H9 (cell line): Measurements from ENCODE around the gene NRDE2. TPM values are rescaled to one million over a fixed set of nuclear protein-coding genes. Genes with fewer than 3 reads are reported as not detected.
A peak's percentile ranks its signal among the peaks of the same experiment; 100 is the strongest.

Experiments used
- DNase-seq: peaks from one replicate; pipeline ENCODE4 v3.0.0-alpha.2; 2017
- H2AFZ ChIP-seq: one replicate; pipeline ENCODE4 v1.6.1; 2013; ENCODE audit warnings: mild to moderate bottlenecking, low read length, control low read depth, moderate library complexity
- H2AK5ac ChIP-seq: 2 replicates; pipeline ENCODE4 v1.6.1; 2013; ENCODE audit warnings: low read length, control low read depth, mixed read lengths; ENCODE audit not compliant: insufficient read length
- H2BK120ac ChIP-seq: one replicate; pipeline ENCODE4 v1.6.1; 2013; ENCODE audit warnings: low read depth, mild to moderate bottlenecking, low read length, control low read depth, inconsistent platforms; ENCODE audit not compliant: poor library complexity, severe bottlenecking
- H2BK12ac ChIP-seq: 2 replicates; pipeline ENCODE4 v1.6.1; 2013; ENCODE audit warnings: low read length, control low read depth, mixed read lengths, low read depth; ENCODE audit not compliant: insufficient read length
- H2BK15ac ChIP-seq: 2 replicates; pipeline ENCODE4 v1.6.1; 2013; ENCODE audit warnings: low read depth, low read length, control low read depth
- H2BK20ac ChIP-seq: one replicate; pipeline ENCODE4 v1.6.1; 2013; ENCODE audit warnings: low read depth, mild to moderate bottlenecking, low read length, control low read depth, inconsistent platforms; ENCODE audit not compliant: poor library complexity, severe bottlenecking
- H2BK5ac ChIP-seq: 2 replicates; pipeline ENCODE4 v1.6.1; 2013; ENCODE audit warnings: low read length, control low read depth, mixed read lengths; ENCODE audit not compliant: insufficient read length
- H3K14ac ChIP-seq: 2 replicates; pipeline ENCODE4 v1.6.1; 2013; ENCODE audit warnings: low read length, control low read depth; ENCODE audit not compliant: insufficient read depth
- H3K18ac ChIP-seq: 2 replicates; pipeline ENCODE4 v1.6.1; 2013; ENCODE audit warnings: low read depth, mild to moderate bottlenecking, mixed read lengths, low read length, control low read depth; ENCODE audit not compliant: insufficient read length
- H3K23ac ChIP-seq: 2 replicates; pipeline ENCODE4 v1.6.1; 2013; ENCODE audit warnings: low read length, control low read depth, mixed read lengths, low read depth; ENCODE audit not compliant: insufficient read length
- H3K23me2 ChIP-seq: 2 replicates; pipeline ENCODE4 v1.6.1; 2013; ENCODE audit warnings: low read depth, mild to moderate bottlenecking, mixed read lengths, low read length, control low read depth; ENCODE audit not compliant: insufficient read length, poor library complexity, severe bottlenecking
- H3K27ac ChIP-seq: 2 replicates; pipeline ENCODE4 v1.5.1; 2013; ENCODE audit warnings: low read length, control low read depth, mixed read lengths, low read depth; ENCODE audit not compliant: insufficient read length
- H3K27me3 ChIP-seq: 2 replicates; pipeline ENCODE4 v1.6.1; 2013; ENCODE audit warnings: low read length, control low read depth, inconsistent platforms; ENCODE audit not compliant: insufficient read depth
- H3K4ac ChIP-seq: 2 replicates; pipeline ENCODE4 v1.6.1; 2013; ENCODE audit warnings: low read depth, mild to moderate bottlenecking, control low read depth, inconsistent platforms, low read length, moderate library complexity
- H3K4me1 ChIP-seq: 2 replicates; pipeline ENCODE4 v1.6.1; 2013; ENCODE audit warnings: low read length, control low read depth, inconsistent platforms; ENCODE audit not compliant: insufficient read depth
- H3K4me2 ChIP-seq: 2 replicates; pipeline ENCODE4 v1.6.1; 2013; ENCODE audit warnings: low read length, control low read depth, mixed read lengths; ENCODE audit not compliant: insufficient read length, insufficient read depth
- H3K56ac ChIP-seq: 2 replicates; pipeline ENCODE4 v1.6.1; 2013; ENCODE audit warnings: low read depth, mild to moderate bottlenecking, mixed read lengths, low read length, control low read depth; ENCODE audit not compliant: insufficient read length
- H3K79me1 ChIP-seq: 2 replicates; pipeline ENCODE4 v1.6.1; 2013; ENCODE audit warnings: low read depth, mild to moderate bottlenecking, moderate library complexity, low read length, control low read depth, inconsistent platforms; ENCODE audit not compliant: insufficient read depth, poor library complexity, severe bottlenecking
- H3K79me2 ChIP-seq: 2 replicates; pipeline ENCODE4 v1.6.1; 2013; ENCODE audit warnings: low read length, control low read depth, inconsistent platforms; ENCODE audit not compliant: insufficient read depth
- H3K9ac ChIP-seq: 2 replicates; pipeline ENCODE4 v1.6.1; 2013; ENCODE audit warnings: low read length, control low read depth, mixed read lengths; ENCODE audit not compliant: insufficient read length; ENCODE audit errors: extremely low read depth
- H3K9me3 ChIP-seq: one replicate; pipeline ENCODE4 v1.6.1; 2013; ENCODE audit warnings: low read depth, low read length, inconsistent platforms; ENCODE audit not compliant: control insufficient read depth
- H3T11ph ChIP-seq: one replicate; pipeline ENCODE4 v1.6.1; 2013; ENCODE audit warnings: mild to moderate bottlenecking, low read length, control low read depth, inconsistent platforms
- H4K20me1 ChIP-seq: one replicate; pipeline ENCODE4 v1.6.1; 2013; ENCODE audit not compliant: control insufficient read depth, insufficient read length, insufficient read depth
- H4K5ac ChIP-seq: 2 replicates; pipeline ENCODE4 v1.6.1; 2013; ENCODE audit warnings: low read depth, mild to moderate bottlenecking, mixed read lengths, low read length, control low read depth; ENCODE audit not compliant: insufficient read length
- H4K8ac ChIP-seq: replicated peaks from 2 replicates; pipeline ENCODE4 v1.6.1; 2013; ENCODE audit warnings: low read length, control low read depth, mixed read lengths, low read depth; ENCODE audit not compliant: insufficient read length
- H4K91ac ChIP-seq: 2 replicates; pipeline ENCODE4 v1.6.1; 2013; ENCODE audit warnings: low read depth, mild to moderate bottlenecking, moderate library complexity, mixed read lengths, low read length, control low read depth; ENCODE audit not compliant: insufficient read length
- H3K27ac Mint-ChIP-seq, 3 experiments: 2 replicates in 2 of 3; 3 replicates in 1 of 3; pipeline ENCODE4 v1.8.0; 2020 to 2021; ENCODE audit warnings: mixed read lengths in 3 of 3, mild to moderate bottlenecking in 1 of 3, moderate library complexity in 1 of 3
- H3K27me3 Mint-ChIP-seq: 2 replicates; pipeline ENCODE4 v1.8.0; 2021; ENCODE audit warnings: low read depth, mild to moderate bottlenecking, moderate library complexity, mixed read lengths
- H3K36me3 Mint-ChIP-seq, 3 experiments: 2 replicates in 2 of 3; 3 replicates in 1 of 3; pipeline ENCODE4 v1.8.0; 2020 to 2021; ENCODE audit warnings: low read depth in 3 of 3, mixed read lengths in 3 of 3; ENCODE audit not compliant: insufficient read depth in 1 of 3
- H3K4me1 Mint-ChIP-seq, 2 experiments: 2 replicates each; pipeline ENCODE4 v1.8.0; 2020; ENCODE audit warnings: mixed read lengths in 2 of 2
- H3K4me3 Mint-ChIP-seq, 2 experiments: 2 replicates in 1 of 2; 3 replicates in 1 of 2; pipeline ENCODE4 v1.8.0; 2020 to 2021; ENCODE audit warnings: mild to moderate bottlenecking in 2 of 2, mixed read lengths in 2 of 2, moderate library complexity in 1 of 2
- H3K9me3 Mint-ChIP-seq, 2 experiments: 2 replicates in 1 of 2; 3 replicates in 1 of 2; pipeline ENCODE4 v1.8.0; 2020; ENCODE audit warnings: mild to moderate bottlenecking in 2 of 2, mixed read lengths in 2 of 2, moderate library complexity in 1 of 2
- WGBS: extraction: QIAGEN DNeasy Blood & Tissue Kit; methylation state at CpG from one replicate; pipeline ENCODE4 v1.1.7; 2013; ENCODE audit warnings: missing lambda C conversion rate, low lambda C conversion rate, mixed read lengths; ENCODE audit not compliant: insufficient read length; ENCODE audit errors: extremely low coverage; 5-methylcytosine and 5-hydroxymethylcytosine counted together
- total RNA-seq: library from RNA; stranded (reverse); gene quantifications from 2 replicates; pipeline ENCODE4 v1.2.1, GENCODE V29; 2021
- TF ChIP-seq, protein P1 (sequence below): fragments of 200-600 bp; sonication (generic); conservative IDR thresholded peaks from 3 replicates; pipeline ENCODE4 v1.8.0; 2021; ENCODE audit warnings: antibody characterized with exemption, mild to moderate bottlenecking

Gene NRDE2
- total RNA-seq, 1 experiment from 2014 or later: 21.2 TPM

DNA sequence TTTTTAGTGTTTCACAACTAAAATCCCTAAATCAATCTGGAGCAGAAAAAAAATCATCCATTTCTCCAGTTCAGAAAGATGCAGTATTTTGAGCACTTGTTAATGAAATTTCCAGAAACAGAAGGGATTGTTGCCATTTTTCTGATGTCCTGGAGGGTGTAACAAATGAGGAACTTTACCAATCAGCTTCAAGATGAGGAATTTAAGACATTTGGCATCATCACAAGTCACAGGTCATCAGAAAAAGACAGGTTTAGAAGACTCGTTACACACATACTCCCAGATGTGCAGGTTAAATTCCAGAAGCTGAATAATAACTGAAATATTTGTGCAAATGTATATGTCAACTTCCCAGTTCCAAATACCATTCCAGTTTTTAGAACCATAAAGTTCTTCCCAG lies 75.9 kb downstream of the NRDE2 start:
- no peak overlapping the region for H3K27ac ChIP-seq
- H3K27ac Mint-ChIP-seq: no peak overlapping the region

More for the DNA sequence above, 75.9 kb downstream of the NRDE2 start:
- H4K20me1 ChIP-seq: no peaks in the 10 kb centered on the region
- Mint-ChIP-seq H3K4me1 (peaks cover 10 to 18% of the 10 kb centered on the region in 2 experiments), H3K36me3 (peaks cover 7 to 22% (median 16%) of the 10 kb centered on the region in 3 experiments), H3K4me3 (peak overlapping the region; percentile 62 to 92), H3K9me3 (peaks cover 0 to 3% of the 10 kb centered on the region in 2 experiments; a peak in 2 of 5 replicates), H3K27me3 (peaks cover 38% of the 10 kb centered on the region)
- H3K18ac ChIP-seq: no peak overlapping the region
- no peaks in the 10 kb centered on the region; the same call in 1 of the 2 replicates for H3K27me3 ChIP-seq
- H3K56ac ChIP-seq: no peak overlapping the region
- peaks cover 12% of the 10 kb centered on the region; the same call in 1 of the 2 replicates for H3K79me2 ChIP-seq
- no peak overlapping the region for H2BK5ac ChIP-seq
- H3K79me1 ChIP-seq: no peaks in the 10 kb centered on the region
- no peak overlapping the region for H4K8ac ChIP-seq
- no peaks in the 10 kb centered on the region for H3K4me1 ChIP-seq
- TF ChIP-seq, protein P1, sequence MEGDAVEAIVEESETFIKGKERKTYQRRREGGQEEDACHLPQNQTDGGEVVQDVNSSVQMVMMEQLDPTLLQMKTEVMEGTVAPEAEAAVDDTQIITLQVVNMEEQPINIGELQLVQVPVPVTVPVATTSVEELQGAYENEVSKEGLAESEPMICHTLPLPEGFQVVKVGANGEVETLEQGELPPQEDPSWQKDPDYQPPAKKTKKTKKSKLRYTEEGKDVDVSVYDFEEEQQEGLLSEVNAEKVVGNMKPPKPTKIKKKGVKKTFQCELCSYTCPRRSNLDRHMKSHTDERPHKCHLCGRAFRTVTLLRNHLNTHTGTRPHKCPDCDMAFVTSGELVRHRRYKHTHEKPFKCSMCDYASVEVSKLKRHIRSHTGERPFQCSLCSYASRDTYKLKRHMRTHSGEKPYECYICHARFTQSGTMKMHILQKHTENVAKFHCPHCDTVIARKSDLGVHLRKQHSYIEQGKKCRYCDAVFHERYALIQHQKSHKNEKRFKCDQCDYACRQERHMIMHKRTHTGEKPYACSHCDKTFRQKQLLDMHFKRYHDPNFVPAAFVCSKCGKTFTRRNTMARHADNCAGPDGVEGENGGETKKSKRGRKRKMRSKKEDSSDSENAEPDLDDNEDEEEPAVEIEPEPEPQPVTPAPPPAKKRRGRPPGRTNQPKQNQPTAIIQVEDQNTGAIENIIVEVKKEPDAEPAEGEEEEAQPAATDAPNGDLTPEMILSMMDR: no peak
- H3K4me2 ChIP-seq: peak overlapping the region; percentile 87
- no peak overlapping the region for H2AK5ac ChIP-seq
- H3K23me2 ChIP-seq: peaks cover 6% of the 10 kb centered on the region
- no peaks in the 10 kb centered on the region for H3K9me3 ChIP-seq
- no peak overlapping the region for H2BK15ac ChIP-seq
- H4K5ac ChIP-seq: no peak overlapping the region
- H3T11ph ChIP-seq: no peak overlapping the region
- no peak overlapping the region for H3K14ac ChIP-seq
- H3K4ac ChIP-seq: no peak overlapping the region
- H3K9ac ChIP-seq: no peak overlapping the region
- H2BK20ac ChIP-seq: no peak overlapping the region
- H3K23ac ChIP-seq: no peak overlapping the region
- peak overlapping the region; percentile 98 for H2AFZ ChIP-seq
- no peak for DNase-seq
- H2BK120ac ChIP-seq: no peak overlapping the region
- WGBS: no CpG with 5 or more reads among the region's 1 CpG
- no peak overlapping the region for H4K91ac ChIP-seq
- H2BK12ac ChIP-seq: no peak overlapping the region
